Smooth muscle cell (in vitro differentiated cells): ENCODE measurements around the gene AHNAK2. TPM values are rescaled to one million over a fixed set of nuclear protein-coding genes. Genes with fewer than 3 reads are reported as not detected.

ENCODE experiments used
- DNase-seq: peaks from one replicate; lab custom pipeline; 2025; ENCODE audit not compliant: unreplicated experiment; lab: John Stamatoyannopoulos, UW
- H2AFZ ChIP-seq: fragments of 200-600 bp; sonication (generic); 2 replicates; pipeline ENCODE4 v1.6.0; 2016; ENCODE audit warnings: antibody characterized with exemption, low read depth, mild to moderate bottlenecking
- H3F3A ChIP-seq: fragments of 200-600 bp; sonication (generic); 2 replicates; pipeline ENCODE4 v1.6.0; 2017; ENCODE audit warnings: antibody characterized with exemption, low read depth
- H3K27ac ChIP-seq: fragments of 200-600 bp; sonication (generic); 2 replicates; pipeline ENCODE4 v1.5.1; 2016; ENCODE audit warnings: low read depth, mild to moderate bottlenecking
- H3K27me3 ChIP-seq: fragments of 200-600 bp; sonication (generic); 2 replicates; pipeline ENCODE4 v1.6.1; 2016; ENCODE audit warnings: low read depth, mild to moderate bottlenecking
- H3K36me3 ChIP-seq: fragments of 200-600 bp; sonication (generic); 2 replicates; pipeline ENCODE4 v1.5.1; 2016; ENCODE audit warnings: low read depth
- H3K4me1 ChIP-seq: fragments of 200-600 bp; sonication (generic); 2 replicates; pipeline ENCODE4 v1.5.1; 2016; ENCODE audit warnings: low read depth
- H3K4me2 ChIP-seq: fragments of 200-600 bp; sonication (generic); 2 replicates; pipeline ENCODE4 v1.6.0; 2016; ENCODE audit warnings: mild to moderate bottlenecking
- H3K4me3 ChIP-seq: fragments of 200-600 bp; sonication (generic); 2 replicates; pipeline ENCODE4 v1.5.1; 2016; ENCODE audit warnings: mild to moderate bottlenecking
- H3K79me2 ChIP-seq: fragments of 200-600 bp; sonication (generic); 2 replicates; pipeline ENCODE4 v1.6.0; 2016; ENCODE audit warnings: low read depth, mild to moderate bottlenecking
- H3K9ac ChIP-seq: fragments of 200-600 bp; sonication (generic); 2 replicates; pipeline ENCODE4 v1.6.0; 2016; ENCODE audit warnings: low read depth
- H3K9me3 ChIP-seq: fragments of 200-600 bp; sonication (generic); replicated peaks from 2 replicates; pipeline ENCODE4 v1.5.1; 2016; ENCODE audit warnings: low read depth
- H4K20me1 ChIP-seq: fragments of 200-600 bp; sonication (generic); 2 replicates; pipeline ENCODE4 v1.6.0; 2016; ENCODE audit warnings: low read depth
- CTCF ChIP-seq: fragments of 200-600 bp; sonication (generic); IDR thresholded peaks from 2 replicates; pipeline ENCODE4 v1.5.1; 2017; ENCODE audit warnings: borderline replicate concordance, mild to moderate bottlenecking, antibody characterized with exemption; ENCODE audit not compliant: insufficient read depth, poor library complexity, severe bottlenecking
- WGBS: methylation state at CpG from one replicate; pipeline ENCODE4 v1.1.7; 2016; ENCODE audit warnings: low lambda C conversion rate; 5-methylcytosine and 5-hydroxymethylcytosine counted together
- polyA plus RNA-seq: library from polyadenylated mRNA; unstranded; fragments of >200 nt; fragmentation: Nextera tagmentation; extraction: Ambion mirVana; gene quantifications from 2 replicates; pipeline ENCODE4 v1.2.1, GENCODE V29; 2016
- total RNA-seq: library from RNA; depleted of rRNA; stranded (reverse); fragments of >200 nt; gene quantifications from 2 replicates; pipeline ENCODE4 v1.2.3, GENCODE V29; 2014

The AHNAK2 gene
- total and polyA plus RNA-seq, 2 experiments from 2014 or later: 10.3 to 53.8 TPM

GRCh38 chr14:105026033-105026785 is 48.0 kb upstream of the AHNAK2 start:
- Histone ChIP-seq H3K36me3 (no peaks in the 10 kb centered on the region), H3F3A (peaks cover 21% of the 10 kb centered on the region), H3K4me2 (no peak overlapping the region), H3K9ac (no peak overlapping the region), H3K4me3 (no peak overlapping the region), H2AFZ (no peak overlapping the region), H3K4me1 (peaks cover 5% of the 10 kb centered on the region), H3K27ac (peak overlapping the region; percentile 89), H3K27me3 (no peaks in the 10 kb centered on the region), H4K20me1 (no peaks in the 10 kb centered on the region), H3K9me3 (no peaks in the 10 kb centered on the region), H3K79me2 (peaks cover 6% of the 10 kb centered on the region)
- TF ChIP-seq CTCF: no peak
- 94% methylated on average over 16 of the region's 16 CpGs for WGBS
- no peak for DNase-seq

GRCh38 chr14:105025429-105025828 is 47.3 kb upstream of the AHNAK2 start:
- H3K27ac ChIP-seq: peak overlapping the region; percentile 89
- 97% methylated on average over 6 of the region's 6 CpGs for whole genome bisulfite sequencing
- H3K9me3 ChIP-seq: no peaks in the 10 kb centered on the region
- H3F3A ChIP-seq: peaks cover 23% of the 10 kb centered on the region
- H3K4me3 ChIP-seq: no peak overlapping the region
- H3K79me2 ChIP-seq: peaks cover 6% of the 10 kb centered on the region
- no peak overlapping the region for H3K4me2 ChIP-seq
- no peaks in the 10 kb centered on the region for H4K20me1 ChIP-seq
- no peaks in the 10 kb centered on the region for H3K36me3 ChIP-seq
- H3K9ac ChIP-seq: peak overlapping the region; percentile 38
- DNase-seq: no peak
- TF ChIP-seq CTCF: no peak
- H2AFZ ChIP-seq: no peak overlapping the region
- no peaks in the 10 kb centered on the region for H3K27me3 ChIP-seq
- peaks cover 5% of the 10 kb centered on the region for H3K4me1 ChIP-seq

- peaks cover 10% of the 10 kb centered on the region for H4K20me1 ChIP-seq
- H3K9me3 ChIP-seq: no peaks in the 10 kb centered on the region
- peak overlapping the region; percentile 66 for H3K9ac ChIP-seq
- H3K4me1 ChIP-seq: peaks cover 18% of the 10 kb centered on the region
- H3K4me2 ChIP-seq: peak overlapping the region; percentile 36
- no peak for DNase-seq
- peaks cover 30% of the 10 kb centered on the region for H3F3A ChIP-seq
- H3K79me2 ChIP-seq: peaks cover 21% of the 10 kb centered on the region
- 75% methylated on average over 4 of the region's 4 CpGs for WGBS
- H3K27me3 ChIP-seq: no peaks in the 10 kb centered on the region
- no peak overlapping the region for H3K4me3 ChIP-seq
- no peaks in the 10 kb centered on the region for H3K36me3 ChIP-seq
- TF ChIP-seq CTCF: no peak
- H2AFZ ChIP-seq: no peak overlapping the region
- peak overlapping the region; percentile 89 for H3K27ac ChIP-seq
These were observed 45.8 kb upstream of the AHNAK2 start for GRCh38 chr14:105023791-105024480.
